ENCODE data around the gene STMN3.
A peak's percentile ranks its signal among the peaks of the same experiment; 100 is the strongest.
"Not testable (repeated sequence)": the region's sequence is repeated elsewhere in the genome, so short reads cannot be mapped to it uniquely, and the experiment has no call there.

STMN3 gene

DNA sequence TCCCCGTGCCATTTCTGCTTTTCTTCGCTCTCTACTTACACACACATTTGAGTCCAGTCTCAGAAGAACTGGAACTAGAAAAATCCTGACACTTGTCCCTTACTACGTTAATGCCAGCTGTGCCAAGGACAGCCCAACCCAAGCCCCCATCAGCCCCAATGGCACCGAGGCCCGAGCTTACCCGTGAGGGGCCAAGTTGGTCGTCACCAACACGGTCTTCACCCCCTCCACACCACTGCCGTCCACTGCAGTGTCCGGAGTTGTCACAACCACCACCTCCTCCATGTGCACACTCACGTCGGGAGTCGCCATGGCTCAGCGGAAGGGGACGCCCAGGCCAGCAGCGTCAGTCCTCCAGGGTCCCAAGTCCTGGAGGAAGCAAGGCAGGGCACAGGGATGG is 34.1 kb downstream of the STMN3 start:
- Histone ChIP-seq H3K4me1 (peaks cover 94% of the 10 kb centered on the region), H3K4me3 (no peak overlapping the region), H3K9ac (peak overlapping the region; percentile 29; the same call in 1 of the 2 replicates), H3K9me3 (no peaks in the 10 kb centered on the region), H4K20me1 (peaks cover 41% of the 10 kb centered on the region), H3K4me2 (no peak overlapping the region), H3K36me3 (peaks cover 59% of the 10 kb centered on the region), H3K27ac (0 out of 2 replicates have a peak overlapping the region, but pooled peaks have one; percentile 33), H3K27me3 (no peaks in the 10 kb centered on the region)
- no peak for TF ChIP-seq Cebpa-rat (IDR thresholded peaks at IDR 0.05)

DNA sequence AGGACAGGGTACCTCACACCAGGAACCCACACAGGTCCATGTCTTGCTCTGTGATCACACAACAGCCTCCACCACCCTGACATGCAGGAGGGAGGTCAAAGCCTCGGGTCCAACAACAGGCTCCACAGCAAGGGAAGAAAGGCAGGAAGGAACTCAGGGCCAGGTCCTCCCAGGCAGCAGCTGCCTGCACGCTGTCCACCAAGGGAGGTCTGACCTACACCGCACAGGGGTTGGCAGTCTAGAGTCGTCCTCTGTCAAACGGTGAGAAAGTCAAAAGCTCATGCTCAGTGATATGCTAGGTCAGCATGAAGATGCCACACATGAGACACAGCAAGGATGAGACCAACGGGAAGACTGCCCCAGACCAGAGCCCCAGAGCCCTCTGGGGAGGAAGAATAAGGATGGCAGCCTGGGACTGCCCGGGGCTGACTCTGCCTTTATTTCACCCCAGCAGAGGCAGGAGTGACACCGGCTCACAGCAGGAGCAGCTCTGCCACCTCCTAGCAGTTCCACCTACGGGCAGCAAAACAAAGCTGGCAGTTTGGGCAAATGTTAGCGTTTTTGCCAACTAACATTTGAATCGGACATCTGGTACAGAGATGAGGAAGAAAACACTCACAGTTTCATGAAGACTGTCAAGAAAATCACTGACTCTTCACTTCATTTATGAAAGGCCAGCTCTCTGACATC is 34.8 kb downstream of the STMN3 start:
- Histone ChIP-seq H3K27me3 (no peaks in the 10 kb centered on the region), H3K36me3 (peaks cover 59% of the 10 kb centered on the region), H3K4me1 (peaks cover 94% of the 10 kb centered on the region), H3K27ac (0 out of 2 replicates have a peak overlapping the region, but pooled peaks have one; percentile 41), H3K4me2 (no peak overlapping the region; the same call in 1 of the 2 replicates), H3K9ac (0 out of 2 replicates have a peak overlapping the region, but pooled peaks have one; percentile 29), H4K20me1 (peaks cover 46% of the 10 kb centered on the region), H3K4me3 (no peak overlapping the region), H3K9me3 (no peaks in the 10 kb centered on the region)
- TF ChIP-seq Cebpa-rat (IDR thresholded peaks at IDR 0.05): no peak

DNA sequence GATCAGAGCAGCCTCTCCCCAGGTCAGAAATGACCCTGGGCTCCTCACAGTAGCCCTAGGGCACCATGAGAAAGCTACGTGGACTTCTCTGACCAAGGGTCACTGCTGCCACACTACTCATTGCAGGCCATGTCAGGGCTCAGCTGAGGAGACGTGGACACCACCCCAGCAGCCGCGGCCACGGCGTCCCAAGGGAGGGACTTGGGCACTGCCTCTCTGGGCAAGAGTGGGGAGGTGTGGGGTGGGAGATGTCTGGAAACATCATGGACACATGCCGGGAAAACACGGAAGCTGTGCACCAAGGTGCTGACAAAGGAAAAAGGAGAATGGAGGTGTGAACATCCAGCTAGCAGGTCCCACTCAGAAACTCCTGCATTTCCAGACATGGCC is 35.4 kb downstream of the STMN3 start:
- no peak overlapping the region; the same call in 1 of the 2 replicates for H3K4me2 ChIP-seq
- peaks cover 94% of the 10 kb centered on the region for H3K4me1 ChIP-seq
- no peaks in the 10 kb centered on the region for H3K9me3 ChIP-seq
- H3K27ac ChIP-seq: peak overlapping the region; percentile 41; the same call in 1 of the 2 replicates
- no peak overlapping the region for H3K9ac ChIP-seq
- no peak overlapping the region for H3K4me3 ChIP-seq
- TF ChIP-seq Cebpa-rat (IDR thresholded peaks at IDR 0.05): no peak
- peaks cover 52% of the 10 kb centered on the region for H4K20me1 ChIP-seq
- H3K36me3 ChIP-seq: peaks cover 56% of the 10 kb centered on the region
- H3K27me3 ChIP-seq: no peaks in the 10 kb centered on the region

DNA sequence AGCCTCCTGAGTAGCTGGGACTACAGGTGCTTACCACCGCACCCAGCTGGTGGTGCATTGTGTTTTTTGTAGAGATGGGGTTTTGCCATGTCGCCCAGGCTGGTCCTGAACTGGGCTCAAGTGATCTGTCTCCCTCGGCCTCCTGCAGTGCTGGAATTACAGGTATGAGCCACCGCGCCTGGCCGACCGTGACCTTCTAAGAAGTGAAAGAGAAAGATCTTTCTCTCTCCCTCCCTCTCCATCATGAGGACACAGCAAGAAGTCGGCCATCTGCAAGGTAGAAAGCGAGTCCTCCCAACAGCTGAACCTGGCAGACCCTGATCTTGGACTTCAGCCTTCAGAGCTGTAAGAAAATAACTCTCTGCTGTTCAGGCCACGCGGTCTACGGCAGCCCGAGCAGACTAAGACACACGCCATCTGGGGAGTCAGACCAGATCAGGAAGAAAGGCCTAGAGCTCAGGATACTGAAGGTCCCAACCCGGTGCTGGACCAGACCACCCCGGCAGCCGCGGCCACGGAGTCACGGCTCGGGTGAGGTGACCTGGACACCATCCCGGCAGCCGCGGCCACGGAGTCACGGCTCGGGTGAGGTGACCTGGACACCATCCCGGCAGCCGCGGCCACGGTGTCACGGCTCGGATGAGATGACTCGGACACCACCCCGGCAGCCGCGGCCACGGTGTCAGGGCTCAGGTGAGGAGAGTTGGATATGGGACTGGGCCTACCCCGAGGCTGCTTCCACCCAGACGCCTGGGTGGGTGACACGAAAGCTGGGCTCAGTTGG is 35.9 kb downstream of the STMN3 start:
- Histone ChIP-seq H3K4me2 (no peak overlapping the region; the same call in 1 of the 2 replicates), H3K4me3 (no peak overlapping the region), H4K20me1 (peaks cover 58% of the 10 kb centered on the region), H3K9ac (no peak overlapping the region), H3K4me1 (peaks cover 94% of the 10 kb centered on the region), H3K27me3 (no peaks in the 10 kb centered on the region), H3K27ac (peak overlapping the region; percentile 41; the same call in 1 of the 2 replicates), H3K9me3 (no peaks in the 10 kb centered on the region), H3K36me3 (peaks cover 54% of the 10 kb centered on the region)
- no peak for TF ChIP-seq Cebpa-rat (IDR thresholded peaks at IDR 0.05)

DNA sequence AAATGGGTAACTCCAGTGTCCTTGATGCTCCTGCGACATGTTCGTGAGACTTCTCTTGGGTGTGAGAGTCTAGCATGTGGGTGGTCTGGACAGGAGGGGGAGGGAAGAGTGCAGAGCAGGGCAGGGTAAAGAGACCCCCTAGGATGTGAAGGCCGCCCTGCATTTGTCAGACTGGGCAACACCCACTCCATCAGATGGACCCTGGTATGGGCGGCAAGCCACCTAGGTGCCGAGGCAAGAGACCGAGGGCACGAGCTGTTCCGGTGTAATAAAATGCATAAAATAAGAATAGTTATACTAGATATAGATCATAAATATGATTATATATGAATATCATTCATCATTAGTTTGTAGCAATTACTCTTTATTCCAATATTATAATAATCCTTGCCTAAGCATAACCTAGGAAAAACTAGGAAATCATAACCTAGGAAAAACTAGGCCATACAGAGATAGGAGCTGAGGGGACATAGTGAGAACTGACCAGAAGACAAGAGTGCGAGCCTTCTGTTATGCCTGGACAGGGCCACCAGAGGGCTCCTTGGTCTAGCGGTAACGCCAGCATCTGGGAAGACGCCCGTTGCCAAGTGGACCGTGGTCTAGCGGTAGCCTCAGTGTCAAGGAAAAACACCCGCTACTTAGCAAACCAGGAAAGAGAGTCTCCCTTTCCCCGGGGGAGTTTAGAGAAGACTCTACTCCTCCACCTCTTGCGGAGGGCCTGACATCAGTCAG is 39.2 kb downstream of the STMN3 start:
- H3K36me3 ChIP-seq: peaks cover 64% of the 10 kb centered on the region
- H3K4me2 ChIP-seq: peak overlapping the region; percentile 84
- H3K27me3 ChIP-seq, H3K9me3 ChIP-seq: not testable (repeated sequence)
- peaks cover 88% of the 10 kb centered on the region for H3K4me1 ChIP-seq
- H4K20me1 ChIP-seq: peaks cover 60% of the 10 kb centered on the region
- H3K4me3 ChIP-seq: peak overlapping the region; percentile 25; the same call in 1 of the 2 replicates
- peak overlapping the region; percentile 67 for H3K27ac ChIP-seq
- peak overlapping the region; percentile 61; the same call in 1 of the 2 replicates for H3K9ac ChIP-seq

DNA sequence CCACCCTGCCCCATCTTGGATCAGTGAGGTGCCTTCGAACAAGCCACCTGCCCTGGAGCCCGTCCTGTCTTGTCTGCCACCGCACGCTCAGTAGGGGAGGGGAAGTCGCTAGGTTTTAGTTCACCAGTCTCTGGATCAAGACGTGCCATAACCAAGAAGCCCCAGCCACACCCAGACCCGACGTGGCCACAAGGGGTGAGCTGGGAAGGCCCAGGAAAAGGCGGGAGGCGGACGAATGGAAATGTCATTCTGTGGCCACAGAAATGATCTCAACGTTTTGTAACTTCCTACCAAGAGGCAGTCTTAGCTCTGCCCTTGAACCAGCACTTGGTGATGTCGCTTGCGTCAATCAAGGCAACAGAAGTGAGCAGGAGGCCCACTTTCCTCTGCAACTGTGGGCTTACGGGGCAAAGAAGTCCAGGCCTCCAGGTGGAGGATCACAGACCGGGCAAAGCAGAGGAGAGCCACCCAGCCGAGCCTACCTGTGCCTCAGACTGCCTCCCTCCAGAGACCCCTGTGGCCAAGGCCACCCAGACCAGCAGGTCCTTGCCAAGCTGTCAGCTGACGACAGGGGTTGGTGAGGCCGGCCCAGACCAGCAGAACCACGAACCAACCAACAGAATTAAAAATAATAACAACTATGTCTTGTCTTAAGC is 40.8 kb downstream of the STMN3 start:
- peaks cover 71% of the 10 kb centered on the region for H3K4me1 ChIP-seq
- peaks cover 44% of the 10 kb centered on the region for H4K20me1 ChIP-seq
- peak overlapping the region; percentile 67 for H3K27ac ChIP-seq
- H3K9ac ChIP-seq: 0 out of 2 replicates have a peak overlapping the region, but pooled peaks have one; percentile 21
- H3K4me2 ChIP-seq: peak overlapping the region; percentile 84
- no peaks in the 10 kb centered on the region for H3K9me3 ChIP-seq
- H3K27me3 ChIP-seq: no peaks in the 10 kb centered on the region
- no peak for TF ChIP-seq Cebpa-rat (IDR thresholded peaks at IDR 0.05)
- H3K4me3 ChIP-seq: no peak overlapping the region
- peaks cover 48% of the 10 kb centered on the region for H3K36me3 ChIP-seq

DNA sequence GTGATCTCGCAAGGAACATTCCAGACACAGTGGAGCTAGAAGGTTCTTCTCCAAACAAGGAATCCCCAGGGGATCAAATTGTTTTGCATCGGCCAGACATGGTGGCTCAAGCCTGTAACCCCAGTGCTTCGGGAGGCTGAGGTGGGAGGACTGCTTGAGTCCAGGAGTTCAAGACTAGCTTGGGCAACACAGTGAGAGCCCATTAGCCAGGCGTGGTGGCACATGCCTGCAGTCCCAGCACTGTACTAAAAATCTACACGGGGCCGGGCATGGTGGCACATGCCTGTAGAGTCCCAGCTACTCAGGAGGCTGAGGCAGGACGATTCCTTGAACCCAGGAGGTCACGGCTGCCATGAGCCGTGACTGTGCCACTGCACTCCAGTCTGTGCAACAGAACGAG is 41.6 kb downstream of the STMN3 start:
- Histone ChIP-seq H3K4me3 (no peak overlapping the region), H3K27me3 (no peaks in the 10 kb centered on the region), H4K20me1 (peaks cover 46% of the 10 kb centered on the region), H3K4me2 (peak overlapping the region; percentile 84), H3K9me3 (no peaks in the 10 kb centered on the region), H3K27ac (no peak overlapping the region), H3K9ac (no peak overlapping the region), H3K4me1 (peaks cover 70% of the 10 kb centered on the region), H3K36me3 (peaks cover 40% of the 10 kb centered on the region)
- no peak for TF ChIP-seq Cebpa-rat (IDR thresholded peaks at IDR 0.05)

DNA sequence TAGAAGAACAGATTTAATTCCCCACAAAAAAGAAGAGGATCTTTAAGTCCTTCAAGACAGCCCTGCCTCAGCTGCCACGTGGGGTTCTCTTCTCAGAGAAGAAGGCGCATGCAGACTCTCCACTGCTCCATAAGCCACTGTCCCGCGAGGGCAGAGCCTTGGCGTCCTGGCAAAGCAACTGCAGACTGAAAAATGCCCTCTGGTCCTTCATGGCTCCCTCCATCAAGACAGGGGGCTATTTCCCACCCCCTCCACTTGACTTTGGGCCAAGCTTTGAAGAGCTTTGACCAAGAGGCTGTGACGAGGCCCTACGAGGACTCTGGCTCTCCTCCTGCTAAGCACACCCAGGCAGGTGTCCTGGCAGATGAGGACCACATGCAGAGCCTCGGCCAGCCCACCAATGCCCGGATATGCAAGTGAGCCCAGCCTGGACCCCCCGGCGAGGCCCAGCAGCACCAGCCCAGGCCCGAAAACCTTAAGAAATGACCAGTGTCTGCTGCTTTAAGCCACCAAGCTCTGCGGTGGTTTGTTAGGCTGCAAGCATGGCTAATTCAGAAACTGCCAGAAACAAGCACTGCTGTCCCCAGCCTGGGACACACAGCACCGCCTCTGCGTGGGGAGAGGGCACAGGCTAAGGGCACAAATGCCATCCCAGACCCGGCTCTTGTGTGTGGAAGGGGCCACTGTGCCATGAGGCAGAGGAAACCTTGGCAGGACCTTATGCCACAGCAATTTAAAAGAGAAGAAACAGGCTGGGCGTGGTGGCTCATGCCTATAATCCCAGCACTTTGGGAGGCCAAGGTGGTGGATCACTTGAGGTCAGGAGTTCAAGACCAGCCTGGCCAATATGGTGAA is 42.4 kb downstream of the STMN3 start:
- H3K4me1 ChIP-seq: peaks cover 70% of the 10 kb centered on the region

More for the DNA sequence above, 42.4 kb downstream of the STMN3 start:
- Histone ChIP-seq H3K36me3 (peaks cover 33% of the 10 kb centered on the region), H3K27ac (peak overlapping the region; percentile 43), H3K27me3 (no peaks in the 10 kb centered on the region), H3K4me3 (no peak overlapping the region), H3K9ac (no peak overlapping the region), H3K4me2 (peak overlapping the region; percentile 84), H4K20me1 (peaks cover 54% of the 10 kb centered on the region), H3K9me3 (no peaks in the 10 kb centered on the region)
- no peak for TF ChIP-seq Cebpa-rat (IDR thresholded peaks at IDR 0.05)
